ENCODE results near the gene ATP2A1. TPM values are rescaled to one million over a fixed set of nuclear protein-coding genes. Genes with fewer than 3 reads are reported as not detected.
"Not testable (repeated sequence)": the region's sequence is repeated elsewhere in the genome, so short reads cannot be mapped to it uniquely, and the experiment has no call there.

The ATP2A1 gene
- total and polyA plus RNA-seq, 3 experiments from 2014 or later, result 1.9 to 2.1 TPM; not detected in 1

DNA sequence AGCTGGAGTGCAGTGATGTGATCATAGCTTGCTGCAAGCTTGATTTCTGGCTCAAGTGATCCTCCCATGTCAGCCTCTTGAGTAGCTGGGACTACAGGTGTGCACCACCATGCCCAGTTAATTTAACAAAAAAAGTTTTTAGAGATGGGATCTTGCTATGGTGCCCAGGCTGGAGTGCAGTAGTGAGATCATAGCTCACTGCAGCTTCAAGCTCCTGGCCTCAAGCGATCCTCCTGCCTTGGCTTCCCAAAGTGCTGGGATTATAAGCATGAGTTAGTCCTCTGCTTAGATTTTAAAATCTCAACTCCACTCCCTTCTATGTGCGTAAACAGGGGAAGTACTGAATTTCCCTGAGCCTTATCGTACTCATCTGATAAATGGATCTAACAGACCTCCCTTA lies 40.4 kb downstream of the ATP2A1 start:
- peaks cover 4 to 7% (median 4%) of the 10 kb centered on the region in 3 donors for H3K4me1 Mint-ChIP-seq
- Histone ChIP-seq H3K27ac (ENCODE audit: low read depth, low read length) (no peak overlapping the region), H3K4me1 (ENCODE audit: insufficient read depth, low read length) (no peaks in the 10 kb centered on the region), H3K4me3 (ENCODE audit: low read length) (no peak overlapping the region), H3K36me3 (ENCODE audit: insufficient read depth, low read length) (peaks cover 10% of the 10 kb centered on the region), H3K27me3 (ENCODE audit: insufficient read depth, low read length, poor library complexity, severe bottlenecking) (no peaks in the 10 kb centered on the region), H3K9me3 (ENCODE audit: low read length) (no peaks in the 10 kb centered on the region)
- H3K27ac Mint-ChIP-seq, result no peak overlapping the region
- CTCF ChIA-PET, result interaction anchor here (2.4 kb wide), 1 partner anchor 26 kb away, joined by 7 read pairs; no protein-coding TSS in a partner anchor
- no peak for DNase-seq
- no peak overlapping the region for H3K4me3 Mint-ChIP-seq
- no peaks in the 10 kb centered on the region for H3K9me3 Mint-ChIP-seq
- no peaks in the 10 kb centered on the region for H3K27me3 Mint-ChIP-seq
- peaks cover 13 to 65% (median 14%) of the 10 kb centered on the region in 3 donors for H3K36me3 Mint-ChIP-seq
- POLR2A ChIA-PET, result interaction anchor here (0.7 kb wide), 1 partner anchor 72 kb away, joined by 3 read pairs; the partner anchor contains the start of gene TUFM

DNA sequence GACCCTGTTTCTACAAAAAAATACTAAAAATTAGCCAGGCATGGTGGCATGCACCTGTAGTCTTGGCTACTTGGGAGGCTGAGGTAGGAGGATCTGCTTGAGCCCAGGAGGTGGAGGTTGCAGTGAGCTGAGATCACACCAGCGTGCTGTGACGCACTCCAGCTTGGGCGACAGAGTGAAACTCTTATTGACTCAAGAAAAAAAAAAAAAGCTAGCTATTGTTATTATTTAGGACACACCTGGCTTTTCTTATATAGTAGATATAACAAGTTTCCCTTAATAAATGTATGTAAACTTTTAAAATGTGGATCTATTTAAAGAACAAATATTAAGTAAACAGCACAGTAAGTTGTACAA lies 44.9 kb downstream of the ATP2A1 start:
- Histone ChIP-seq H3K27me3 (ENCODE audit: insufficient read depth, low read length, poor library complexity, severe bottlenecking) (no peaks in the 10 kb centered on the region), H3K4me1 (ENCODE audit: insufficient read depth, low read length) (peaks cover 11% of the 10 kb centered on the region), H3K4me3 (ENCODE audit: low read length) (no peak overlapping the region), H3K9me3 (ENCODE audit: low read length) (no peaks in the 10 kb centered on the region), H3K36me3 (ENCODE audit: insufficient read depth, low read length) (peaks cover 10% of the 10 kb centered on the region), H3K27ac (ENCODE audit: low read depth, low read length) (no peak overlapping the region)
- Mint-ChIP-seq H3K27me3 (peaks cover 0 to 2% of the 10 kb centered on the region in 2 donors), H3K9me3 (no peaks in the 10 kb centered on the region), H3K4me3 (peak overlapping the region; percentile 48 to 98 (median 78)), H3K36me3 (peaks cover 4 to 38% (median 5%) of the 10 kb centered on the region in 3 donors), H3K4me1 (peaks cover 13 to 24% (median 15%) of the 10 kb centered on the region in 3 donors), H3K27ac (peak overlapping the region in 6 of 8 donors; percentile 1 to 91 (median 68))
- ChIA-PET POLR2A (no interaction called here), CTCF (interaction anchor here (0.9 to 8.9 kb wide), 3 partner anchors 9 to 76 kb away, joined by 3 to 55 read pairs (median 5); no protein-coding TSS in a partner anchor)
- DNase-seq, result no peak

- DNase-seq, result no peak
- Histone ChIP-seq H3K27ac (ENCODE audit: low read depth, low read length) (no peak overlapping the region), H3K4me1 (ENCODE audit: insufficient read depth, low read length) (peaks cover 11% of the 10 kb centered on the region), H3K9me3 (ENCODE audit: low read length) (no peaks in the 10 kb centered on the region), H3K27me3 (ENCODE audit: insufficient read depth, low read length, poor library complexity, severe bottlenecking) (no peaks in the 10 kb centered on the region), H3K36me3 (ENCODE audit: insufficient read depth, low read length) (peaks cover 10% of the 10 kb centered on the region), H3K4me3 (ENCODE audit: low read length) (no peak overlapping the region)
- POLR2A ChIA-PET, result interaction anchor here (2.5 to 2.6 kb wide), 2 partner anchors 61 to 101 kb away, joined by 9 to 10 read pairs; partner anchors contain the start of gene ATXN2L
- Mint-ChIP-seq H3K4me3 (peak overlapping the region; percentile 86 to 98 (median 94)), H3K27me3 (peaks cover 0 to 2% of the 10 kb centered on the region in 2 donors), H3K36me3 (peaks cover 4 to 34% (median 5%) of the 10 kb centered on the region in 3 donors), H3K9me3 (no peaks in the 10 kb centered on the region), H3K27ac (peak overlapping the region; percentile 63 to 99 (median 84)), H3K4me1 (peaks cover 13 to 24% (median 15%) of the 10 kb centered on the region in 3 donors)
- CTCF ChIA-PET, result interaction anchor here (0.9 to 8.9 kb wide), 3 partner anchors 10 to 77 kb away, joined by 3 to 55 read pairs (median 5); no protein-coding TSS in a partner anchor
Measured at GRCh38 chr16:28923652-28924398, 45.5 kb downstream of the ATP2A1 start.

DNA sequence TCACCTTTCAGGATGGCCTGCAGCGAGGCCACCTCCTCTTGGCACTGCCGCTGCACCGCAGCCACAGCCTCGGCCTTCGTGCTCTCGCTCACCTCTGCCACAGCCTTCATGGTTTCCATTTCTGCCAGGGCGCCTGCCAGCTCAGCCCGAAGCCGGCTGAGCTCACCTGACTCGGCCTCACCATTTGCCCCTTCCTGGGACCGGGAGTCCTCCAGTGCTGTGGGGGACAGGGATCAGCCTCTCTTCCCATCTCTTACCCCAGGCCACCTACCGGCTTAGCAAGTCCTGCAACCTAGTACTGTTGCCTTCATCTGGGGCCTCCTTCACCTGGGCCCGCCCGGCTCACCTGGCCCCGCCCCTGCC lies 46.1 kb downstream of the ATP2A1 start:
- peaks cover 4 to 29% (median 5%) of the 10 kb centered on the region in 3 donors for H3K36me3 Mint-ChIP-seq
- CTCF ChIA-PET, result interaction anchor here (8.9 kb wide), 1 partner anchor 20 kb away, joined by 55 read pairs; no protein-coding TSS in a partner anchor
- H3K9me3 Mint-ChIP-seq, result no peaks in the 10 kb centered on the region
- Histone ChIP-seq H3K4me1 (ENCODE audit: insufficient read depth, low read length) (peaks cover 11% of the 10 kb centered on the region), H3K4me3 (ENCODE audit: low read length) (peak overlapping the region; percentile 86), H3K27me3 (ENCODE audit: insufficient read depth, low read length, poor library complexity, severe bottlenecking) (no peaks in the 10 kb centered on the region), H3K27ac (ENCODE audit: low read depth, low read length) (peak overlapping the region; percentile 96), H3K36me3 (ENCODE audit: insufficient read depth, low read length) (peaks cover 5% of the 10 kb centered on the region), H3K9me3 (ENCODE audit: low read length) (no peaks in the 10 kb centered on the region)
- peaks cover 0 to 2% of the 10 kb centered on the region in 2 donors for H3K27me3 Mint-ChIP-seq
- DNase-seq, result no peak
- H3K4me3 Mint-ChIP-seq, result peak overlapping the region; percentile 86 to 98 (median 94)
- peak overlapping the region; percentile 91 to 99 (median 98) for H3K27ac Mint-ChIP-seq
- POLR2A ChIA-PET, result interaction anchor here (0.6 to 2.6 kb wide), 3 partner anchors 47 to 102 kb away, joined by 8 to 10 read pairs (median 9); partner anchors contain the start of gene ATXN2L
- H3K4me1 Mint-ChIP-seq, result peaks cover 13 to 24% (median 15%) of the 10 kb centered on the region in 3 donors

GRCh38 chr16:28924762-28925385 lies 46.6 kb downstream of the ATP2A1 start, which contains the start of gene RABEP2:
TSS of gene RABEP2 (minus strand) at chr16:28925238. CDS start at chr16:28925163, 75 bp downstream.
- H3K9me3 Mint-ChIP-seq, result no peaks in the 10 kb centered on the region
- peak within 1 kb of the TSS; percentile 86 to 98 (median 94) for H3K4me3 Mint-ChIP-seq
- H3K36me3 Mint-ChIP-seq, result peaks cover 2 to 24% (median 4%) of the 10 kb centered on the region in 3 donors
- ChIA-PET CTCF (interaction anchor here (8.9 kb wide), 1 partner anchor 20 kb away, joined by 55 read pairs; no protein-coding TSS in a partner anchor), POLR2A (interaction anchor here (0.6 to 2.6 kb wide), 6 partner anchors 12 to 102 kb away, joined by 3 to 10 read pairs (median 6); partner anchors contain the start of genes ATXN2L and NFATC2IP)
- Histone ChIP-seq H3K27me3 (ENCODE audit: insufficient read depth, low read length, poor library complexity, severe bottlenecking) (no peaks in the 10 kb centered on the region), H3K9me3 (ENCODE audit: low read length) (no peaks in the 10 kb centered on the region), H3K36me3 (ENCODE audit: insufficient read depth, low read length) (peaks cover under 1% of the 10 kb centered on the region), H3K4me1 (ENCODE audit: insufficient read depth, low read length) (peaks cover 11% of the 10 kb centered on the region), H3K27ac (ENCODE audit: low read depth, low read length) (peak within 1 kb of the TSS; percentile 96), H3K4me3 (ENCODE audit: low read length) (peak within 1 kb of the TSS; percentile 86)
- peak; percentile 92 to 96 (median 95) for DNase-seq
- H3K4me1 Mint-ChIP-seq, result peaks cover 13 to 24% (median 15%) of the 10 kb centered on the region in 3 donors
- peaks cover 0 to 2% of the 10 kb centered on the region in 2 donors for H3K27me3 Mint-ChIP-seq
- peak within 1 kb of the TSS; percentile 91 to 99 (median 99) for H3K27ac Mint-ChIP-seq

DNA sequence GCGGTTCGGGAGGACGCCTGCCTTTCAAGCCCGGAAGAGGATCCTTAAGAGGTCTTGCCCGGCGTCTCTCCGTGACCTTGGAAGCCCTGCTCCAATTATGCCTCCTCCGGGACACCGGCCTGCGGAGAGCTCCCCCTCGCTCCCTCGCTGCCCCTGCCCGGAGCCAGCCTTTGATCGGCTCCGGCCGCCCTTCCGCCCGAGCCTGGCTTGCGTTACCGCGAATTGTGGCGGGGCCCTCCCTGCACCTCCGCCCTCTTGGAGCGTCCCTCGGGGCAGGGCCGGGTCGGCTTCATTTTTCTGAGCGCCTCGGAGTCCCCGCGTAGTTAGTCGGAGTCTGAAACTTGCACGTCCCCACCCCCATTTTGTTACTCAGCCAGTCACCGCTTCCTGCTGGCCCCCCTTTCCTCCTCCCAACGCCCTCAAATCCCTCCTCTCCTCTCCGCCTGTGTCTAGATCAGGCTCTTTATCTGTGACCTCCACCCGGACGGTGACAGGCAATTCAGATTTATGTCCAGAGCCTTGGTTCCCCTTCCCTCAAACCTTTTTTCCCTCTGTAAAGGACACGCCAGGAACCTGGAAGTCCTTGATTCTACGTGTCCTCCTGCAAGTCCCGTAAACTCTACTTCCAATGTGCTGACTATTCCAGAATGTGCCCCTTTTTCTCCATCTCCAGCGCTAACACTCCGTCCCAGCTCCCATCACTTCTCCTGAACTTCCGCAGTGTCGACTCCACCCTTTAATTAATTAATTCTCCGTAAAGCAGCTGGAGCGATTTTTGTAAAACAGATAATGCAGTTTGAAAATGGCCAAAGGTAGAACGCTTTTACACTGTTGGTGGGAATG lies 47.3 kb downstream of the ATP2A1 start:
- peak overlapping the region; percentile 86 for H3K4me3 ChIP-seq (ENCODE audit: low read length)
- peaks cover 0 to 2% of the 10 kb centered on the region in 2 donors for H3K27me3 Mint-ChIP-seq
- peaks cover 13% of the 10 kb centered on the region for H3K4me1 ChIP-seq (ENCODE audit: insufficient read depth, low read length)
- H3K4me3 Mint-ChIP-seq, result peak overlapping the region; percentile 86 to 98 (median 94)
- peaks cover 2 to 21% (median 4%) of the 10 kb centered on the region in 3 donors for H3K36me3 Mint-ChIP-seq
- no peaks in the 10 kb centered on the region for H3K36me3 ChIP-seq (ENCODE audit: insufficient read depth, low read length)
- ChIA-PET CTCF (interaction anchor here (8.9 kb wide), 1 partner anchor 19 kb away, joined by 55 read pairs; no protein-coding TSS in a partner anchor), POLR2A (interaction anchor here (0.6 to 2.6 kb wide), 7 partner anchors 11 to 612 kb away, joined by 3 to 10 read pairs (median 3); partner anchors contain the start of genes ATXN2L and NFATC2IP)
- H3K27ac ChIP-seq (ENCODE audit: low read depth, low read length), result peak overlapping the region; percentile 96
- H3K9me3 ChIP-seq (ENCODE audit: low read length), result no peaks in the 10 kb centered on the region
- peak; percentile 70 to 89 (median 85) for DNase-seq
- peaks cover 19 to 30% (median 20%) of the 10 kb centered on the region in 3 donors for H3K4me1 Mint-ChIP-seq
- H3K27me3 ChIP-seq (ENCODE audit: insufficient read depth, low read length, poor library complexity, severe bottlenecking), result no peaks in the 10 kb centered on the region
- H3K27ac Mint-ChIP-seq, result peak overlapping the region; percentile 91 to 99 (median 98)
- H3K9me3 Mint-ChIP-seq, result no peaks in the 10 kb centered on the region

DNA sequence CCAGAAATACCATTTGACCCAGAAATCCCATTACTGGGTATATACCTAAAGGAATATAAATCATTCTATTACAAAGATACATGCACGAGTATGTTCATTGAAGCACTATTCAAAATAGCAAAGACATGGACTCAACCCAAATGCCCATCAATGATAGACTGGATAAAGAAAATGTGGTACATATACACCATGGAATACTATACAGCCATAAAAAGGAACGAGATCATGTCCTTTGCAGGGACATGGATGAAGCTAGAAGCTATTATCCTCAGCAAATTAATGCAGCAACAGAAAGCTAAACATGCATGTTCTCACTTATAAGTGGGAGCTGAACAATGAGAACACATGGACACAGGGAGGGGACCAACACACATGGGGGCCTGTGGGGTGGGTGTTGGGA lies 48.0 kb downstream of the ATP2A1 start:
- peak overlapping the region; percentile 91 to 99 (median 98) for H3K27ac Mint-ChIP-seq
- H3K36me3 ChIP-seq (ENCODE audit: insufficient read depth, low read length); DNase-seq; H3K27me3 Mint-ChIP-seq; H3K9me3 ChIP-seq (ENCODE audit: low read length); H3K27me3 ChIP-seq (ENCODE audit: insufficient read depth, low read length, poor library complexity, severe bottlenecking); H3K27ac ChIP-seq (ENCODE audit: low read depth, low read length); H3K9me3 Mint-ChIP-seq; H3K4me3 ChIP-seq (ENCODE audit: low read length): not testable (repeated sequence)
- H3K4me1 ChIP-seq (ENCODE audit: insufficient read depth, low read length), result peaks cover 18% of the 10 kb centered on the region
- POLR2A ChIA-PET, result interaction anchor here (0.7 to 2.6 kb wide), 3 partner anchors 47 to 104 kb away, joined by 3 to 10 read pairs (median 9); partner anchors contain the start of gene ATXN2L
- peaks cover 24 to 36% (median 24%) of the 10 kb centered on the region in 3 donors for H3K4me1 Mint-ChIP-seq
- H3K4me3 Mint-ChIP-seq, result peak overlapping the region; percentile 86 to 98 (median 94)
- CTCF ChIA-PET, result interaction anchor here (1.2 to 8.9 kb wide), 2 partner anchors 10 to 18 kb away, joined by 3 to 55 read pairs; no protein-coding TSS in a partner anchor
- H3K36me3 Mint-ChIP-seq, result peaks cover 0 to 18% (median under 1%) of the 10 kb centered on the region in 3 donors
